IPS-18c (cell line): ENCODE data around the gene CCL19.
"Not testable (repeated sequence)": the region's sequence is repeated elsewhere in the genome, so short reads cannot be mapped to it uniquely, and the experiment has no call there.

Source experiments
- H3K4me3 ChIP-seq: 2 replicates; pipeline ENCODE4 v1.7.0; 2013; ENCODE audit warnings: low read depth, mild to moderate bottlenecking, low read length, moderate library complexity; ENCODE audit not compliant: insufficient read depth
- H3K9me3 ChIP-seq: one replicate; pipeline ENCODE4 v1.6.1; 2013; ENCODE audit warnings: mild to moderate bottlenecking, low read length, moderate library complexity; ENCODE audit not compliant: control insufficient read depth, insufficient read depth

The CCL19 gene

GRCh38 chr9:34690983-34691935 is at the start of gene CCL19:
TSS of gene CCL19 (minus strand) at chr9:34691276. CDS start at chr9:34691139, 137 bp downstream.
- Histone ChIP-seq H3K9me3 (peaks cover 4% of the 10 kb centered on the region), H3K4me3 (no peak within 1 kb of the TSS)

GRCh38 chr9:34740176-34740575 is 49.1 kb upstream of the CCL19 start:
- H3K9me3 ChIP-seq, H3K4me3 ChIP-seq: not testable (repeated sequence)

GRCh38 chr9:34737677-34738260 is 46.7 kb upstream of the CCL19 start:
- no peaks in the 10 kb centered on the region for H3K9me3 ChIP-seq
- H3K4me3 ChIP-seq = no peak overlapping the region

GRCh38 chr9:34734720-34735119 is 43.6 kb upstream of the CCL19 start:
- H3K4me3 ChIP-seq = no peak overlapping the region
- no peaks in the 10 kb centered on the region for H3K9me3 ChIP-seq

GRCh38 chr9:34732886-34733285 is 41.8 kb upstream of the CCL19 start:
- H3K9me3 ChIP-seq = no peaks in the 10 kb centered on the region
- no peak overlapping the region for H3K4me3 ChIP-seq

GRCh38 chr9:34732478-34732877 is 41.4 kb upstream of the CCL19 start:
- Histone ChIP-seq H3K4me3 (no peak overlapping the region), H3K9me3 (no peaks in the 10 kb centered on the region)

GRCh38 chr9:34723141-34723540 is 32.1 kb upstream of the CCL19 start:
- no peaks in the 10 kb centered on the region for H3K9me3 ChIP-seq
- H3K4me3 ChIP-seq = no peak overlapping the region

- H3K9me3 ChIP-seq, H3K4me3 ChIP-seq: not testable (repeated sequence)
Measured at GRCh38 chr9:34719769-34720025, 28.6 kb upstream of the CCL19 start.

- no peak overlapping the region for H3K4me3 ChIP-seq
Measured at GRCh38 chr9:34719021-34719768, 28.1 kb upstream of the CCL19 start.

GRCh38 chr9:34717996-34718614 is 27.0 kb upstream of the CCL19 start:
- Histone ChIP-seq H3K9me3 (no peaks in the 10 kb centered on the region), H3K4me3 (no peak overlapping the region)

More at GRCh38 chr9:34719021-34719768, 28.1 kb upstream of the CCL19 start:
- H3K9me3 ChIP-seq = no peaks in the 10 kb centered on the region

GRCh38 chr9:34716711-34717110 is 25.6 kb upstream of the CCL19 start:
- no peaks in the 10 kb centered on the region for H3K9me3 ChIP-seq
- H3K4me3 ChIP-seq = no peak overlapping the region

GRCh38 chr9:34715639-34716215 is 24.7 kb upstream of the CCL19 start:
- H3K4me3 ChIP-seq = no peak overlapping the region
- H3K9me3 ChIP-seq = no peaks in the 10 kb centered on the region

GRCh38 chr9:34714007-34714406 is 22.9 kb upstream of the CCL19 start:
- no peaks in the 10 kb centered on the region for H3K9me3 ChIP-seq
- H3K4me3 ChIP-seq = no peak overlapping the region

- Histone ChIP-seq H3K4me3 (no peak overlapping the region), H3K9me3 (no peaks in the 10 kb centered on the region)
Measured at GRCh38 chr9:34712140-34712539, 21.1 kb upstream of the CCL19 start.

- Histone ChIP-seq H3K9me3 (no peaks in the 10 kb centered on the region), H3K4me3 (no peak within 1 kb of the TSS)
Measured at GRCh38 chr9:34710023-34710422, 18.9 kb upstream of the CCL19 start, which contains the start of gene CCL21. TSS of gene CCL21 (minus strand) at chr9:34710136. CDS start at chr9:34710066, 70 bp downstream.

GRCh38 chr9:34709196-34709978 is 18.3 kb upstream of the CCL19 start:
- Histone ChIP-seq H3K9me3 (no peaks in the 10 kb centered on the region), H3K4me3 (no peak overlapping the region)
